H1 (cell line): ENCODE measurements around the gene KCNT1. TPM values are rescaled to one million over a fixed set of nuclear protein-coding genes. Genes with fewer than 3 reads are reported as not detected.

ENCODE experiments used
- CTBP2 ChIP-seq: IDR thresholded peaks from 2 replicates; pipeline ENCODE4 v1.7.0; 2011; ENCODE audit warnings: borderline replicate concordance, mild to moderate bottlenecking, moderate library complexity, mixed read lengths, low read length; ENCODE audit not compliant: insufficient read depth, insufficient read length
- HDAC2 ChIP-seq, 2 experiments: fragments of 300-600 bp in 1 of 2; sonication (generic) in 1 of 2; IDR thresholded peaks; 2 replicates each; pipeline ENCODE4 v1.6.1; 2011 to 2012; ENCODE audit warnings: low read depth in 2 of 2, low read length in 2 of 2, mild to moderate bottlenecking in 2 of 2, moderate library complexity in 2 of 2, borderline replicate concordance in 1 of 2, inconsistent platforms in 1 of 2
- KDM5A ChIP-seq: fragments of 200-600 bp; IDR thresholded peaks from 2 replicates; pipeline ENCODE4 v1.7.1; 2012; ENCODE audit warnings: mild to moderate bottlenecking, low read length, inconsistent platforms, mixed read lengths
- SIN3A ChIP-seq, 2 experiments: IDR thresholded peaks in 1 of 2; conservative IDR thresholded peaks in 1 of 2; 2 replicates each; pipeline ENCODE4 v1.6.1; 2011 to 2012; ENCODE audit warnings: low read length in 2 of 2, improper control_type of control experiment in 1 of 2, low read depth in 1 of 2, mild to moderate bottlenecking in 1 of 2
- USF2 ChIP-seq: IDR thresholded peaks from 2 replicates; pipeline ENCODE4 v1.6.1; 2011; ENCODE audit warnings: low read length, improper control_type of control experiment
- YY1 ChIP-seq: IDR thresholded peaks from 2 replicates; pipeline ENCODE4 v1.6.1; 2011; ENCODE audit warnings: low read depth, mild to moderate bottlenecking, low read length
- polyA plus RNA-seq, 7 experiments: library from polyadenylated mRNA; depleted of rRNA in 3 of 7; stranded (reverse) in 5 of 7; unstranded in 2 of 7; fragments of >200 nt in 5 of 7; fragments of 200-250 nt in 2 of 7; gene quantifications; 1 replicate in 5 of 7; 2 replicates in 1 of 7; 4 replicates in 1 of 7; pipeline versions ENCODE4 v1.2.1 to v1.2.3, GENCODE V29; 2011 to 2013; ENCODE audit warnings: missing spikeins in 2 of 7, mixed read lengths in 2 of 7
- total RNA-seq: library from RNA; stranded (reverse); fragmentation: NEBNext Ultra II Directional; extraction: Animal tissue kit (Norgen Biotek cat#: 25700); gene quantifications from 2 replicates; pipeline ENCODE4 v1.2.1, GENCODE V29; 2021

Gene KCNT1
- total and polyA plus RNA-seq, 2 of the 8 experiments (the other 6 are each of a cell fraction or from before 2014, with no cell fraction given) = 0.13 to 0.20 TPM

- no peak for TF ChIP-seq CTBP2
- no peak for TF ChIP-seq YY1
- TF ChIP-seq SIN3A (conservative IDR thresholded peaks at IDR 0.05 in 1 of 2, IDR thresholded peaks at IDR 0.05 in 1 of 2; ENCODE audit: low read depth in 1 of 2, low read length in 2 of 2) = no peak
- no peak for TF ChIP-seq KDM5A
- no peak for TF ChIP-seq HDAC2 (IDR thresholded peaks at IDR 0.05; ENCODE audit: borderline replicate concordance in 1 of 2, low read depth in 2 of 2, low read length in 2 of 2)
- TF ChIP-seq USF2 = no peak
Observed at GRCh38 chr9:135664801-135665794, 36.9 kb upstream of the KCNT1 start (continued).
